CD14-positive monocyte (primary cell): ENCODE data around the gene SYNGR4. TPM values are rescaled to one million over a fixed set of nuclear protein-coding genes. Genes with fewer than 3 reads are reported as not detected.

Source experiments
- DNase-seq, 3 donors: peaks; one replicate each; pipeline ENCODE4 v3.0.0-alpha.2; 2011 to 2022
- H2AFZ ChIP-seq: 2 replicates; pipeline ENCODE4 v1.6.0; 2012; ENCODE audit warnings: mild to moderate bottlenecking, low read depth, low read length, inconsistent platforms; ENCODE audit not compliant: insufficient read depth, poor library complexity, severe bottlenecking
- H3K27ac ChIP-seq, 2 donors: 1 replicate in 1 of 2; 2 replicates in 1 of 2; pipeline ENCODE4 v1.5.1; 2012 to 2013; ENCODE audit warnings: low read length in 2 of 2, control low read depth in 1 of 2, inconsistent platforms in 1 of 2, low read depth in 1 of 2, mild to moderate bottlenecking in 1 of 2
- H3K27me3 ChIP-seq, 2 donors: one replicate each; pipeline versions ENCODE4 v1.6.0 to v1.6.1; 2011 to 2013; ENCODE audit warnings: low read length in 2 of 2; ENCODE audit not compliant: control insufficient read depth in 2 of 2, insufficient read depth in 2 of 2
- H3K36me3 ChIP-seq, 2 donors: replicated peaks in 1 of 2; 1 replicate in 1 of 2; 2 replicates in 1 of 2; pipeline versions ENCODE4 v1.5.1 to v1.6.1; 2012 to 2013; ENCODE audit warnings: low read length in 2 of 2, control low read depth in 1 of 2, inconsistent platforms in 1 of 2, mild to moderate bottlenecking in 1 of 2; ENCODE audit not compliant: insufficient read depth in 2 of 2, control insufficient read depth in 1 of 2
- H3K4me1 ChIP-seq, 2 donors: 1 replicate in 1 of 2; 2 replicates in 1 of 2; pipeline versions ENCODE4 v1.5.1 to v1.6.1; 2012 to 2013; ENCODE audit warnings: low read length in 2 of 2, control low read depth in 1 of 2, inconsistent platforms in 1 of 2, mild to moderate bottlenecking in 1 of 2, moderate library complexity in 1 of 2; ENCODE audit not compliant: insufficient read depth in 2 of 2, control insufficient read depth in 1 of 2
- H3K4me2 ChIP-seq: replicated peaks from 2 replicates; pipeline ENCODE3; 2012; ENCODE audit warnings: low read length, moderate library complexity, mild to moderate bottlenecking; ENCODE audit not compliant: poor library complexity, severe bottlenecking; ENCODE audit errors: extremely low read depth
- H3K4me3 ChIP-seq, 3 experiments: fragments of 200-600 bp in 1 of 3; sonication (generic) in 1 of 3; replicated peaks in 1 of 3; 1 replicate in 2 of 3; 2 replicates in 1 of 3; pipeline ENCODE4 v1.5.1; 2011 to 2013; ENCODE audit warnings: low read length in 3 of 3, mild to moderate bottlenecking in 3 of 3, control low read depth in 2 of 3, low read depth in 2 of 3, inconsistent platforms in 1 of 3, moderate library complexity in 1 of 3
- H3K79me2 ChIP-seq: 2 replicates; pipeline ENCODE4 v1.6.0; 2012; ENCODE audit warnings: mild to moderate bottlenecking, control low read depth, inconsistent platforms, low read length, moderate library complexity; ENCODE audit not compliant: insufficient read depth
- H3K9ac ChIP-seq: 2 replicates; pipeline ENCODE4 v1.6.0; 2017; ENCODE audit warnings: low read length, mild to moderate bottlenecking; ENCODE audit not compliant: insufficient read depth, poor library complexity, severe bottlenecking
- H3K9me3 ChIP-seq, 2 donors: replicated peaks in 1 of 2; 1 replicate in 1 of 2; 2 replicates in 1 of 2; pipeline versions ENCODE4 v1.5.1 to v1.6.1; 2012 to 2013; ENCODE audit warnings: low read length in 2 of 2, control low read depth in 1 of 2; ENCODE audit not compliant: control insufficient read depth in 1 of 2, insufficient read depth in 1 of 2
- H4K20me1 ChIP-seq: 2 replicates; pipeline ENCODE4 v1.6.0; 2012; ENCODE audit warnings: mild to moderate bottlenecking, low read length, control low read depth, moderate library complexity; ENCODE audit not compliant: insufficient read depth
- H3K27ac Mint-ChIP-seq, 7 donors: one replicate each; pipeline ENCODE4 v1.8.0; 2020; ENCODE audit warnings: mild to moderate bottlenecking in 7 of 7, mixed read lengths in 7 of 7, moderate library complexity in 6 of 7, inconsistent platforms in 2 of 7
- H3K27me3 Mint-ChIP-seq, 3 donors: one replicate each; pipeline ENCODE4 v1.8.0; 2021 to 2022; ENCODE audit warnings: low read depth in 3 of 3, mild to moderate bottlenecking in 3 of 3, mixed read lengths in 3 of 3, moderate library complexity in 3 of 3, inconsistent platforms in 1 of 3
- H3K36me3 Mint-ChIP-seq, 2 donors: one replicate each; pipeline ENCODE4 v1.8.0; 2020; ENCODE audit warnings: mixed read lengths in 2 of 2, inconsistent platforms in 1 of 2, mild to moderate bottlenecking in 1 of 2
- H3K4me1 Mint-ChIP-seq: one replicate; pipeline ENCODE4 v1.8.0; 2020; ENCODE audit warnings: mild to moderate bottlenecking, mixed read lengths
- H3K4me3 Mint-ChIP-seq, 2 donors: one replicate each; pipeline ENCODE4 v1.8.0; 2020; ENCODE audit warnings: mild to moderate bottlenecking in 2 of 2, mixed read lengths in 2 of 2, moderate library complexity in 1 of 2
- H3K9me3 Mint-ChIP-seq, 7 donors: one replicate each; pipeline ENCODE4 v1.8.0; 2020 to 2022; ENCODE audit warnings: mixed read lengths in 7 of 7, mild to moderate bottlenecking in 6 of 7, moderate library complexity in 6 of 7, inconsistent platforms in 2 of 7
- CTCF ChIP-seq: fragments of 200-600 bp; IDR thresholded peaks from one replicate; pipeline ENCODE4 v1.8.0; 2022; ENCODE audit warnings: antibody characterized with exemption, mild to moderate bottlenecking
- WGBS: methylation state at CpG from one replicate; pipeline ENCODE4 v1.1.5; 2013; ENCODE audit warnings: missing lambda C conversion rate; ENCODE audit not compliant: insufficient coverage; 5-methylcytosine and 5-hydroxymethylcytosine counted together
- intact Hi-C, 2 donors: fragments of 100-400 bp; cut with micrococcal nuclease; formaldehyde crosslinking; loops; one replicate each; pipeline versions ENCODE4 v1.15.0 to v1.15.1; 2023
- polyA plus RNA-seq, 3 donors: library from polyadenylated mRNA; depleted of rRNA in 1 of 3; unstranded in 2 of 3; stranded (reverse) in 1 of 3; fragments of 300-500 nt in 2 of 3; fragments of >200 nt in 1 of 3; fragmentation: Illumina TruSeq in 2 of 3; gene quantifications; 1 replicate in 2 of 3; 2 replicates in 1 of 3; pipeline ENCODE4 v1.2.3, GENCODE V29; 2012 to 2021

SYNGR4 gene
- polyA plus RNA-seq, 3 donors: not detected

GRCh38 chr19:48381178-48381950 is 17.2 kb downstream of the SYNGR4 start:
- no peaks in the 10 kb centered on the region for H3K79me2 ChIP-seq
- H3K9ac ChIP-seq: no peak overlapping the region
- peaks cover 0 to 5% of the 10 kb centered on the region in 2 donors for H3K4me1 ChIP-seq
- no peaks in the 10 kb centered on the region for H3K9me3 ChIP-seq
- H3K27ac ChIP-seq: no peak overlapping the region
- no peak overlapping the region for H2AFZ ChIP-seq
- Mint-ChIP-seq H3K4me1 (peaks cover 10% of the 10 kb centered on the region), H3K4me3 (no peak overlapping the region), H3K27me3 (peaks cover 0 to 4% (median 1%) of the 10 kb centered on the region in 3 donors), H3K27ac (peak overlapping the region in 3 of 7 donors; percentile 21 to 26 (median 26)), H3K36me3 (peaks cover 49 to 62% of the 10 kb centered on the region in 2 donors), H3K9me3 (peaks cover 0 to 2% (median 0%) of the 10 kb centered on the region in 7 donors)
- 93% methylated on average over 2 of the region's 11 CpGs for WGBS
- no peaks in the 10 kb centered on the region for H4K20me1 ChIP-seq
- H3K27me3 ChIP-seq: no peaks in the 10 kb centered on the region
- TF ChIP-seq CTCF: no peak
- H3K4me3 ChIP-seq: no peak overlapping the region
- intact Hi-C loops: no loop called here
- peaks cover 36 to 56% of the 10 kb centered on the region in 2 donors for H3K36me3 ChIP-seq
- H3K4me2 ChIP-seq: no peak overlapping the region
- no peak for DNase-seq

GRCh38 chr19:48382286-48382685 is 18.1 kb downstream of the SYNGR4 start:
- no peak for DNase-seq
- peaks cover 39 to 65% of the 10 kb centered on the region in 2 donors for H3K36me3 ChIP-seq
- peaks cover 0 to 5% of the 10 kb centered on the region in 2 donors for H3K4me1 ChIP-seq
- no peaks in the 10 kb centered on the region for H3K79me2 ChIP-seq
- H3K9me3 Mint-ChIP-seq: peaks cover 0 to 2% (median 0%) of the 10 kb centered on the region in 7 donors
- H3K36me3 Mint-ChIP-seq: peaks cover 54 to 70% of the 10 kb centered on the region in 2 donors
- peaks cover 10% of the 10 kb centered on the region for H3K4me1 Mint-ChIP-seq
- no peaks in the 10 kb centered on the region for H3K9me3 ChIP-seq
- no peak overlapping the region for H2AFZ ChIP-seq
- intact Hi-C loops: no loop called here
- 78% methylated on average over 4 of the region's 8 CpGs for WGBS
- no peaks in the 10 kb centered on the region for H3K27me3 ChIP-seq
- no peak overlapping the region for H3K4me3 Mint-ChIP-seq
- H3K9ac ChIP-seq: no peak overlapping the region
- peaks cover 0 to 3% (median 1%) of the 10 kb centered on the region in 3 donors for H3K27me3 Mint-ChIP-seq
- peak overlapping the region in 2 of 7 donors; percentile 11 to 32 for H3K27ac Mint-ChIP-seq
- no peaks in the 10 kb centered on the region for H4K20me1 ChIP-seq
- no peak overlapping the region for H3K4me3 ChIP-seq
- H3K27ac ChIP-seq: no peak overlapping the region
- TF ChIP-seq CTCF: no peak
- H3K4me2 ChIP-seq: no peak overlapping the region
